Fibroblast of upper back skin (primary cell): ENCODE measurements around the gene CRHR1.
A peak's percentile ranks its signal among the peaks of the same experiment; 100 is the strongest.
"Not testable (repeated sequence)": the region's sequence is repeated elsewhere in the genome, so short reads cannot be mapped to it uniquely, and the experiment has no call there.

ENCODE experiments used
- DNase-seq: peaks from one replicate; pipeline ENCODE4 v3.0.0-alpha.2; 2013

The CRHR1 gene

DNA sequence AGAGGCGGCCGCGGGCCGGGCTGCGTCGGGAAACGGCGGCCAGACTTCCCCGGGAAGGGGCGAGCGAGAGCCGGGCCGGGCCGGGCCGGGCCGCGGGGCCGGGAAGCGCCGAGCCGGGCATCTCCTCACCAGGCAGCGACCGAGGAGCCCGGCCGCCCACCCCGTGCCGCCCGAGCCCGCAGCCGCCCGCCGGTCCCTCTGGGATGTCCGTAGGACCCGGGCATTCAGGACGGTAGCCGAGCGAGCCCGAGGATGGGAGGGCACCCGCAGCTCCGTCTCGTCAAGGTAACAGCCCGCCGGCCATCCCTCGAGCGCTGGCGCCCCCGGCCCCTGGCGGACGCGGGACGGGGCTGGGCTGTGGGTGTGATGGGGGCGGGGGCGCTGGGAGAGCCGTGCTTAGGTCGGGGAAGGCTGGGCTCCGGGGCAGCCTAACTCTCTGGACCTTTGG is at the start of gene CRHR1:
Gene CRHR1 (plus strand): TSS at position 28 of the 448 bp plus-strand sequence. CDS start 225 bp downstream, at position 253.
- DNase-seq: no peak

- no peak for DNase-seq
These were observed 49.5 kb upstream of the CRHR1 start for GRCh38 chr17:45734598-45734997.

GRCh38 chr17:45735488-45735887 is 48.6 kb upstream of the CRHR1 start:
- DNase-seq: no peak

DNA sequence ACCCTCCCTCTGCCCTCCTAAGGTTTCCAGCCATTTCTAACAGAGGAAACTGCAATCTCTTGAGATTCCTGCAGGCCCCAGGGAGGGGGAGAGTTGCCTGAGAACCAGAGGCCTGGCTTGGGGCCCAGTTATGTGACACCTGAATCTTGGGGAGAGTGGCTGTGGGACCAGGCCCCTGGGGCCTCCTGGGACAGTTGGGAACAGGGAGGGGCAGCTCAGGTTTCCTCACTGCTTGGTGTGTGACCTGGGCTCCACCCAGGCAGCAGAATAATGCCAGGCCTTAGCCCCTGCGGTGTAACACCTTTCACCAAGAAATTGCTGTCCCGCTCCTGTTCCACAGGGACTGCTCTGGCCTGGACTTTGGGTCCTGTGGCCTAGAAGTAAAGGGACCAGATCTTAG is 44.3 kb upstream of the CRHR1 start:
- DNase-seq: no peak

GRCh38 chr17:45740553-45741330 is 43.4 kb upstream of the CRHR1 start:
- peak; percentile 31 for DNase-seq

- DNase-seq: no peak
These were observed 41.9 kb upstream of the CRHR1 start for GRCh38 chr17:45742251-45742650.

- DNase-seq: no peak
These were observed 40.3 kb upstream of the CRHR1 start for GRCh38 chr17:45743626-45744326.

- not testable (repeated sequence) for DNase-seq
These were observed 39.3 kb upstream of the CRHR1 start for GRCh38 chr17:45744826-45745225.

- DNase-seq: no peak
These were observed 38.3 kb upstream of the CRHR1 start for GRCh38 chr17:45745601-45746494.

GRCh38 chr17:45747911-45748310 is 36.2 kb upstream of the CRHR1 start:
- DNase-seq: no peak

- DNase-seq: no peak
These were observed 35.3 kb upstream of the CRHR1 start for GRCh38 chr17:45748731-45749310.

GRCh38 chr17:45749831-45750335 is 34.2 kb upstream of the CRHR1 start:
- no peak for DNase-seq

GRCh38 chr17:45750779-45751440 is 33.2 kb upstream of the CRHR1 start:
- no peak for DNase-seq

GRCh38 chr17:45751466-45751865 is 32.7 kb upstream of the CRHR1 start:
- DNase-seq: no peak

- no peak for DNase-seq
These were observed 31.9 kb upstream of the CRHR1 start for GRCh38 chr17:45752246-45752645.

DNA sequence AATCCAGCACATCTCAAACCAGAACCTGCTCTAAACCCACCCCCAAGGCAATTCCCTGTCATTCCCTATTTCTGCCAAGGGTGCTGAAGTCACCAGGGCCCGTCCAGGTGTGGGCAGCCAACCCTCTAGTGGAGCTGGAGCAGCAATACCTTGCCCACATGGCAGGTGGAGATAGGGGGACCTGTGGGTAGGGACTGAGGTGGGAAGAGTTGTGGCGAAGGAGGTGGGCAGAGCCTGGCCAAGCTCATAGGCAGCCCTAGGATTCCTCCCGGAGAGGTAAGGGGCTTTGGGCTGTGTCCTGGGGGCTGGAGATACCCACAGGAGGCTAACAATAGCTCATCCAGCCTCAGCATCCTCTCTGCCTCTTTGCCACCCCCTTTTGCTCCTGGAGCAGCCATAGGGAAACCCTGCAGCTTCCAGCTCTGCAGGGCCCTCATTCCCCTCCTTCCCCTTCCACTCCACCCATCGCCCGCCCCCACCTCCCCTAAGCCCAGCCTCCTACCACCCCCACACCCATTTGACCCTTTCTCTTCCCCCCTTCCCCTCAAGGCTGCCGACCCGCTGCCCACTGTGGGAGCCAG is 30.4 kb upstream of the CRHR1 start:
- DNase-seq: no peak

DNA sequence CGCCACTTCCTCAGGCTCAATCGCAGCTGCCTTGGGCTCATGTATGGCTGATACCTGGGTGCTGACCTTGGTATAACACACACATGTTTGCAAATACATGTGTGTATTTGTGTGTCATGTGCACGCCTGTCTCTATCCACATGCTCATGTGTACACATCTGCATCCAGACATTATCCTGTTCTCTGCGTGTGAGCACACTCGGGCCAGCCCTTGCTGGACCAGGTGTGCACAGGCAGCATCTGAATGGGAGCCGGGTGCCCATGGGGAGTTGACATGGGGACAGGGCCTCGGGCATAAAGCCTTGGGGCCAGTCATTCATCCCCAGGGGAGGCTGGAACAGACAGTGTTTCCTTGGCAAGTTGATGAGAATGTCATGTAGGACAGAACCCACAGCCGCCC is 29.1 kb upstream of the CRHR1 start:
- no peak for DNase-seq

DNA sequence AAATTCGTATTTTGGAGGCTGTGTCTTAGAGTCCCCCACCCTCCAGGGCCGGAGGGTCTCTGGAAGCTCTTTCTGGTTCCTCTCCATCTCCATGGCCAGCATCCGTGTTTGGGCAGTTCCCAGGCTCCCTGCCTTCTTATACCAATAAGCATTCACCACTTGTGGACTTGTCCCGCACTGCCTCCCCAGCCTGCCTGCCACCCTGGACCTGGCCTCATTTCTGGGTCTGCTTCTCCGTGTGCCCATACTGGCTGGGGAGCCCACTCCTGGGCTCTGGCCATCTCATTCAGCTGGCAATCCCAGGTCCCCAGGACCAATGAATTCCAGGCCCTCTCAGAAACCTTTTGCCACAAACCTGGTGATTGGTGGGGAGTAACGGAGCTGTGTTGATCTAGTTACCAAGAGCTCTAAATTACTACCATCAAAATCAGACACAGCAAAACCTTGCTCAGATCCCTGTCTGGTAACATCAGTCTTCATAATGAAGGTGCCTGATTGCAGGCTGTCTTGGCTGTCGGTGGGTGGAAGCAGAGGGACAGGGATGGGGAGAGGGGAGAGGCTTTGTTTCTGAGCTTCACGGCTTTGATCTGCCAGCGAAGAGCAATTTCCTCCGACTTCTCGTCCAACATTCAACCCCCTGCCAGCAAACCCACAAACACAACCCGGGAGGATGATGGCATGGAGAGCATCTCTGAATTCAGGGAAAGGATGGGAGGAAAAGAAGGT is 27.7 kb upstream of the CRHR1 start:
- DNase-seq: no peak

- DNase-seq: no peak
These were observed 26.5 kb upstream of the CRHR1 start for GRCh38 chr17:45757431-45758218.

DNA sequence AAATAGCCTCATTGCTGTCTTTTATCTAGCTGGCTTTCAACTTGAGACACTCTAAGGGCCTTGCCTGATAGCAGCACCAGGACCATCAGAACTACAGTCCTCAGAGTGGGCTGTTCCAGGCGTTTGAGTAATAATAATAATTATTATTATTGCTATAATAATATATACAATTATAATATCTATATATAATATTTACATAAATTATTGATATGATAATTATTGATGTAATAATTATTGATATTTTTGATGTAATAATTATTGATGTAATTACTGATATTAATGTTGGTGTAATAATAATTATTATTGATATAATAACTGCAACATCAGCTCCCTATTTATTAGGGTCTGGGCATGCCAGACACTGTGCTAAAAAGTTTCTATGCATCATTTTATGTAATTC is 25.6 kb upstream of the CRHR1 start:
- DNase-seq: no peak
